T-helper 22 cell (primary cell): Measurements from ENCODE around the gene TGFB2.

Experiments
- DNase-seq: peaks from one replicate; pipeline ENCODE4 v3.0.0-alpha.2; 2020; ENCODE audit warnings: low read depth

Gene TGFB2

GRCh38 chr1:218332416-218332815 lies 12.7 kb upstream of the TGFB2 start:
- no peak for DNase-seq

- DNase-seq, result no peak
Observed at GRCh38 chr1:218336328-218336727, 8.8 kb upstream of the TGFB2 start.

- DNase-seq, result no peak
Observed at GRCh38 chr1:218339267-218339831, 5.8 kb upstream of the TGFB2 start.

- no peak for DNase-seq
Observed at GRCh38 chr1:218341325-218341724, 3.8 kb upstream of the TGFB2 start.

DNA sequence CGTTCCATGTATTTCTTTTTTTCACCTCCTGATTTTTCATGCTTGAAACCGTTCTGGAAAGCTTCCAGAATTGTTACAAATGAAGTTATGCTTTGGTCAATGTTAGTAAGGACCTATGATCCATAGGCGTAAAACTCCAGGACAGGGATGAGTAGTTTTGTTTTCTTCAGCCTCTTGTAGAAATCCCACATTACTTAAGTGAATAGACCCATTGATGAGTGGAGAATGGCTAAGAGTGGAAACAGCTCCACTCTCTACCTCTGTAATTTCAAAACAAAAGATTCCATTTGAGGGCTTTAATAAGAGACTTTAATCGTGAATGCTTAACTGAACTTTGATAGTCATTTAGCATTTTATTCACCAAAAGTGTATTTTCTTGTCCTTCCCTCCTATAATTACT lies 3.0 kb upstream of the TGFB2 start:
- no peak for DNase-seq

DNA sequence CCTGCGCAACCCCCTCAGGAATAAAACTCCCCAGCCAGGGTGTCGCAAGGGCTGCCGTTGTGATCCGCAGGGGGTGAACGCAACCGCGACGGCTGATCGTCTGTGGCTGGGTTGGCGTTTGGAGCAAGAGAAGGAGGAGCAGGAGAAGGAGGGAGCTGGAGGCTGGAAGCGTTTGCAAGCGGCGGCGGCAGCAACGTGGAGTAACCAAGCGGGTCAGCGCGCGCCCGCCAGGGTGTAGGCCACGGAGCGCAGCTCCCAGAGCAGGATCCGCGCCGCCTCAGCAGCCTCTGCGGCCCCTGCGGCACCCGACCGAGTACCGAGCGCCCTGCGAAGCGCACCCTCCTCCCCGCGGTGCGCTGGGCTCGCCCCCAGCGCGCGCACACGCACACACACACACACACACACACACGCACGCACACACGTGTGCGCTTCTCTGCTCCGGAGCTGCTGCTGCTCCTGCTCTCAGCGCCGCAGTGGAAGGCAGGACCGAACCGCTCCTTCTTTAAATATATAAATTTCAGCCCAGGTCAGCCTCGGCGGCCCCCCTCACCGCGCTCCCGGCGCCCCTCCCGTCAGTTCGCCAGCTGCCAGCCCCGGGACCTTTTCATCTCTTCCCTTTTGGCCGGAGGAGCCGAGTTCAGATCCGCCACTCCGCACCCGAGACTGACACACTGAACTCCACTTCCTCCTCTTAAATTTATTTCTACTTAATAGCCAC lies 696 bp downstream of the TGFB2 start:
- no peak for DNase-seq

DNA sequence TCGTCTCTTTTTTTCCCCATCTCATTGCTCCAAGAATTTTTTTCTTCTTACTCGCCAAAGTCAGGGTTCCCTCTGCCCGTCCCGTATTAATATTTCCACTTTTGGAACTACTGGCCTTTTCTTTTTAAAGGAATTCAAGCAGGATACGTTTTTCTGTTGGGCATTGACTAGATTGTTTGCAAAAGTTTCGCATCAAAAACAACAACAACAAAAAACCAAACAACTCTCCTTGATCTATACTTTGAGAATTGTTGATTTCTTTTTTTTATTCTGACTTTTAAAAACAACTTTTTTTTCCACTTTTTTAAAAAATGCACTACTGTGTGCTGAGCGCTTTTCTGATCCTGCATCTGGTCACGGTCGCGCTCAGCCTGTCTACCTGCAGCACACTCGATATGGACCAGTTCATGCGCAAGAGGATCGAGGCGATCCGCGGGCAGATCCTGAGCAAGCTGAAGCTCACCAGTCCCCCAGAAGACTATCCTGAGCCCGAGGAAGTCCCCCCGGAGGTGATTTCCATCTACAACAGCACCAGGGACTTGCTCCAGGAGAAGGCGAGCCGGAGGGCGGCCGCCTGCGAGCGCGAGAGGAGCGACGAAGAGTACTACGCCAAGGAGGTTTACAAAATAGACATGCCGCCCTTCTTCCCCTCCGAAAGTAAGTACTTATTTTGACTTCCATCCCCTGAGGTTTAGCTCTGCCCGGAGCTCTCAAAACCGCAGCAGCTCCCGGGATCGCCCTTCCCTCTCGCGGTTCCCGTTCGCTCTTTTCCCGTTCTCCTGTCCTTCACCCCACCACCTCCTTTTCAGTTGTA lies 1.5 kb downstream of the TGFB2 start:
- no peak for DNase-seq

DNA sequence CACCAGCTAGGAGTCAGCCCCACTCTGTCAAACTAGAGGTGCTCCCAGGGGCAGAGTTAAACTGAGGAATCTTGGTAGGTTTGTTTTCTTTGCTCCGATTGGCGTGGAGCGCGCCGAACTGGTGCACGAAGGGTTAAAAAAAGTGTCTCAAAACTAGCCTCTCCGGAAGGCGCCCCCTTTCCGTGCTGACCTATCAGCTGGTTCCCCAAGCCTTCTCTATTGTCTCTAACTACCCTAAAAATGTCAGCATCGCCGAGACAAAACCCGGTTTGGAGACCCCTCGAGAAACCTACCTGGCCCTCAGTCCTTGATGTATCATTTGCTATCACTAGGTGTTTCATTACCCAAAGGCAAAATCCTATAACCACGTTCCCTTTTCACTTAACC lies 2.2 kb downstream of the TGFB2 start:
- no peak for DNase-seq

GRCh38 chr1:218347723-218348627 lies 2.8 kb downstream of the TGFB2 start:
- DNase-seq, result no peak

- DNase-seq, result no peak
Observed at GRCh38 chr1:218348628-218349071, 3.5 kb downstream of the TGFB2 start.

DNA sequence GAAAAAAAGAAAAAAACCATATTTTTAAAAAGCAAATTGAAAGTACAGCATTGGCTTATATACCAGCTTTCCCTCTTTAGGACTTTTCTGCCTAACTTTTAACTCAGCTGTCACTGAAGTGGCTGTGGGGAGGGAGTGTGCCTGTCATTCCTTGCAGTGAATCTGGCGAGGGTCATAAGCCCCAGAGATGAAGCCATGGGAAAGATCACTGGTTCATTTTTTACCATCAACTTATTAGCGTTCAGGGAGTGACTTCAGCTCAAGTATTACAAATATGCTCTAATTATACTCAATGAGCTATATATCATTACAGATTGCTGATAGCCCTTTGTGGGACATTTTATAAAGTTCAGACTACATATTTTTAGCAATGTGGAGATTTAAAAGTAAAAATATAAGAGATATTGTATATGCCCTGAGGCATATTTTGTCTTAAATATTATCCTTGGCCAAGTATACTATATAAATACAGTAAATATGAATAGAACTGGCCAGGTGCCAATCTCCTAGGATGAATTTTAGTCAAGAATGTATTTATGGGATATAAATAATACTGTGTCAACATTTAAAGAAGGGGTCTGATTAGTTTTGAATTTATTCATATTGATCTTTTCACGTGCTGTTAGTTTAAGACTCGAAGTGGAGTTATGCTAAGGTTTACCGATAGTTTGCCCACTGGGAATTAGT lies 4.4 kb downstream of the TGFB2 start:
- no peak for DNase-seq

GRCh38 chr1:218350035-218350525 lies 4.9 kb downstream of the TGFB2 start:
- DNase-seq, result no peak

DNA sequence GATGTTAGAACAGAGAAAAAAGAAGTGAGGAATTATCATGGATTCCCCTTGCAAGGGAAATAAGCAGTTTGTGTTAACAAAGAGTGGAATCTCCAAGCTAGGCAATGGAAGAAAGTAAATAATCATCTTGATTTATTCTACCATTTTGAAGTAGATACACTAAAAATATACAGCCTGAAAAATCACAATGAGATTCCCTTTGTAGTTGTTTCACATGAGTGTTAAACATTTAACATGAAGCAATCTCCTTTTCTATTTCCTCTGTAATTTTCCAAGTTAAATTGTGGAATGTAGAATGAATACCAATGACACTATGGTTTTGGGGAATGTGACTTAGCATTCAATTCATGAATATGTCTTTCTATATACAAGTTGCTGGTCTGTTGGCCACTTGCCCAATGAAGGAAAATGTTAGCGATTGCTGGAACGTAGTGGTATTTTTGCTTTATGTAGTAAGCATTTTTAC lies 5.7 kb downstream of the TGFB2 start:
- DNase-seq, result no peak

DNA sequence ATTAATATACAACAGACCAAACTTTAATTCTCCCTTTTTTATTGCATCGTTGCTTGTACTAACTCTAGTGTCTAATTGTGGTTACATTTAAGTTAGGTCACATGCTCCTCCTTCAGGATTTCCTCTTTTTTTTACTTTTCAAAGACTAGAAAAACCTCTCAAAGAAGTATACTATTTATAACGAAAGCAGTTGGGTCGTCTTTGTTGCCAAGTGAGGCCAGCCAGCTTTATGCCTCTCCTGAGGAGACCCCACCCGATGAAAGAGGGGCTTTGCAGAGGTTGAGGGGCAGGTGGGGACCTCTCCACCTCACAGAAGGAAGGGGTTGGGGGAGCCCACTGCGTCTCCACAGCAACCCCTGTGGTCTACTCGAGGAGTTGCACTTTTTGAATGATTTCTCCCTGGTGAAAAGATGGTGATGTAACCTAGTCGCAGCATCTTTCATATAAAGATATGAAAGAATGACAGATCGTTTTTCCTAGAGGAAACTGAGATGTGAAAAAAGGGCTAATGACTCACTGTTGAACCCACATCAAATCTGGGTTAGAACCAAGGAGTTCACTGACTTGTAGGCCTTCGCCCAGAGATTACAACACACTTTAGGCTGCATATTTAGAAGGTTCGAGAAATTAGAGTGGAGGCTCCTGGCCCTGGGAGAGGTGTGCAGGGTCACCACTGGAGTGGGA lies 6.4 kb downstream of the TGFB2 start:
- DNase-seq, result no peak

DNA sequence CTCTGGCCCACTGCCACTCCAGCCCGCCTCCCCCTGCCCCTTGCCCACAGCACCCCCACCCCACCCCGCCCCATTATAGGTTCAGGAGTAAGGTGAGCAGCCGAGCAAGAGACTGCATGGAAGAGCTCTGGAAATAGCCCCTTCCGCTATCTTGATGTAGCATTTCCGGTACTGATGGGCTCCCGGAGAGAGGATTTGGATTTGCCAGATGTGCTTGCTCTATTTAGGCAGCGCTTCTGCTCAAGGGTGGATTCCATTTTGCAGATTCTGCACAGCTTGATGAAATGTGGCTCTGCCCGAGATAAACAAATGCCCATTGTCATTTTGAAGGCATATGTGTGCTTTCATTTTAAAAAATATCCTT lies 6.9 kb downstream of the TGFB2 start:
- DNase-seq, result no peak

DNA sequence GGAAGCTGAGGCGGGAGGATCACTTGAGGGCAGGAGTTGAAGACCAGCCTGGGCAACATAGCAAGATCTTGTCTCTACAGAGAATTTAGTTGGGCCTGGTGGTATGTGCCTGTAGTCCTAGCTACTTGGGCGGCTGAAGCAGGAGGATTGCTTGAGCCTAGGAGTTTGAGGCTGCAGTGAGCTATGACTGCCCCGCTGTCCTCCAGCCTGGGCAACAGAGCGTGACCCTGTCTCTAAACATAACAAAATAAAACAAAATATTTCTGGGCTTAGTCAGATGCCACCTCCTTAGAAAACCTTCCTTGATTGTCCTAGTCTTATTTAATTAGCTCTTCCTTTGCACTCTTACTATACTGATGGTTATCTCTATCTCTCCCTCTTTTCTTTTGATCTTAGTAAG lies 8.5 kb downstream of the TGFB2 start:
- no peak for DNase-seq

GRCh38 chr1:218355278-218355677 lies 10.1 kb downstream of the TGFB2 start:
- DNase-seq, result no peak

DNA sequence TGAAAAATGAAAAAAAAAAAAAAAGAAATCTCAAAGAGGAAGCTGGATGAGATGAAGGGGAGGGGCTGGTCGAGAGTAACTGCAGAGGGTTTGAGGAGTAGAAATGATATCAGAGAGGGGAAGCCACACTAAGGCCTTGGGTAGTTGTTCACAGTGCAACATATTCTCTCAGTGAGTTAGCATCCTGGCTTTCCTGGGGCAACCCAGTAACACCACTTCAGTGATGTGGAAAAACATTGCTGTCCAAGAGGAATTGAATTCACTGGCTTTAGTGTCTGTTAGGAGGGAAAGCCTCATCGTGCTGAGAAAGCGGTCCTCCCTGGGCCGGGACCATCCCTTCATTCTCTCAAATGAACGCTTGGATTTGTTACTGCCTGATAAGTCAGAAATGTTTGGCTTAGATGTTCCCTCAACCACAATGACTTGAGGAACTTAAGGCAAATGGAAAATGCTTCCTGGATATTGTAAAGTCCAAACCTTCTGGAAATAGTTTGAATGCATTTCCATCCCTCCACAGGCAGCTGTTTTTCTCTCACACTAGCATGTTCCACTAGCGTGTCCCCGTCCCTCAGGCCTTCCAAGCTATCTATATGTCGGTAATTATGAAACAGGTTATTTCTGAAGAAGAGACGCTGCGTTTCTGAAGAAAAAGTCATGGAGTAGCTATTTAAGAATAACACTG lies 12.2 kb downstream of the TGFB2 start:
- no peak for DNase-seq

GRCh38 chr1:218357893-218358232 lies 12.7 kb downstream of the TGFB2 start:
- no peak for DNase-seq
